WTC11 (cell line): Measurements from ENCODE around the gene LRMDA. TPM values are rescaled to one million over a fixed set of nuclear protein-coding genes. Genes with fewer than 3 reads are reported as not detected.

Experiments used
- ATAC-seq: fragments of 200-7000 bp; cut with Tn5 transposase; 2 replicates; pipeline ENCODE4 v1.10.0; 2021; ENCODE audit warnings: mild to moderate bottlenecking, moderate library complexity
- CTCF ChIA-PET: fragments of 300-600 bp; sonication (Branson Sonifier 250); formaldehyde crosslinking; loops from one replicate; lab custom pipeline; 2021; ENCODE audit warnings: antibody characterized with exemption; lab: Charles Lee
- POLR2A ChIA-PET: fragments of 350-600 bp; sonication (Branson Sonifier 250); formaldehyde crosslinking; loops from one replicate; lab custom pipeline; 2021; ENCODE audit warnings: antibody characterized with exemption; lab: Charles Lee
- DNase-seq: peaks from one replicate; pipeline ENCODE4 v3.0.0; 2021; ENCODE audit warnings: low spot score
- H3K27ac Mint-ChIP-seq: 2 replicates; pipeline ENCODE4 v1.8.0; 2021; ENCODE audit warnings: mixed read lengths
- H3K27me3 Mint-ChIP-seq: 2 replicates; pipeline ENCODE4 v1.8.0; 2021; ENCODE audit warnings: low read depth, mild to moderate bottlenecking, moderate library complexity, mixed read lengths
- H3K36me3 Mint-ChIP-seq: 2 replicates; pipeline ENCODE4 v1.8.0; 2021; ENCODE audit warnings: mixed read lengths
- H3K4me1 Mint-ChIP-seq: 2 replicates; pipeline ENCODE4 v1.8.0; 2022; ENCODE audit warnings: mixed read lengths
- H3K4me3 Mint-ChIP-seq: 2 replicates; pipeline ENCODE4 v1.8.0; 2021; ENCODE audit warnings: mild to moderate bottlenecking, moderate library complexity, mixed read lengths
- H3K9me3 Mint-ChIP-seq: 2 replicates; pipeline ENCODE4 v1.8.0; 2021; ENCODE audit warnings: mixed read lengths
- ELF4 ChIP-seq: sonication (generic); formaldehyde crosslinking; IDR thresholded peaks from 2 replicates; pipeline ENCODE4 v1.8.1; 2022; ENCODE audit warnings: low read depth, mild to moderate bottlenecking, moderate library complexity, missing genetic modification reagents
- ETV6 ChIP-seq: sonication (generic); formaldehyde crosslinking; IDR thresholded peaks from 2 replicates; pipeline ENCODE4 v1.8.1; 2022; ENCODE audit warnings: mild to moderate bottlenecking, missing genetic modification reagents
- IRF2 ChIP-seq: sonication (generic); formaldehyde crosslinking; IDR thresholded peaks from 2 replicates; pipeline ENCODE4 v1.8.0; 2022; ENCODE audit warnings: low read depth, missing genetic modification reagents, borderline replicate concordance
- NR1H2 ChIP-seq: sonication (generic); formaldehyde crosslinking; IDR thresholded peaks from 2 replicates; pipeline ENCODE4 v1.9.0; 2021; ENCODE audit warnings: mild to moderate bottlenecking, moderate library complexity, missing genetic modification reagents
- RELA ChIP-seq: sonication (generic); formaldehyde crosslinking; IDR thresholded peaks from 2 replicates; pipeline ENCODE4 v1.8.1; 2022; ENCODE audit warnings: missing genetic modification reagents, mild to moderate bottlenecking, borderline replicate concordance
- TEAD1 ChIP-seq: sonication (generic); formaldehyde crosslinking; IDR thresholded peaks from 2 replicates; pipeline ENCODE4 v1.8.0; 2022; ENCODE audit warnings: mild to moderate bottlenecking, missing genetic modification reagents
- ZNF263 ChIP-seq: sonication (generic); formaldehyde crosslinking; IDR thresholded peaks from 2 replicates; pipeline ENCODE4 v1.8.1; 2022; ENCODE audit warnings: low read depth, mild to moderate bottlenecking, moderate library complexity, missing genetic modification reagents
- ZNF416 ChIP-seq: fragments of 250-450 bp; sonication (Bioruptor Pico); IDR thresholded peaks from 2 replicates; pipeline ENCODE4 v1.9.0; 2021; ENCODE audit warnings: mild to moderate bottlenecking, inconsistent platforms
- total RNA-seq: library from RNA; stranded (reverse); gene quantifications from 3 replicates; pipeline ENCODE4 v1.2.3, GENCODE V29; 2021
- TF ChIP-seq, protein P1 (sequence below): fragments of 250-450 bp; sonication (Bioruptor Pico); IDR thresholded peaks from 2 replicates; pipeline ENCODE4 v2.1.2; 2022; ENCODE audit warnings: mild to moderate bottlenecking, moderate library complexity
- TF ChIP-seq, protein P2 (sequence below): fragments of 250-450 bp; sonication (Bioruptor Pico); IDR thresholded peaks from 2 replicates; pipeline ENCODE4 v1.8.0; 2021; ENCODE audit warnings: mild to moderate bottlenecking
- TF ChIP-seq, protein P3 (sequence below): fragments of 250-450 bp; sonication (Bioruptor Pico); IDR thresholded peaks from 2 replicates; pipeline ENCODE4 v1.9.0; 2021; ENCODE audit warnings: mild to moderate bottlenecking, borderline replicate concordance
- TF ChIP-seq, protein P4 (sequence below): sonication (generic); formaldehyde crosslinking; IDR thresholded peaks from 2 replicates; pipeline ENCODE4 v1.8.1; 2022; ENCODE audit warnings: missing genetic modification reagents, borderline replicate concordance
- TF ChIP-seq, protein P5 (sequence below): sonication (generic); formaldehyde crosslinking; IDR thresholded peaks from 2 replicates; pipeline ENCODE4 v1.8.1; 2022; ENCODE audit warnings: mild to moderate bottlenecking, missing genetic modification reagents, moderate library complexity, borderline replicate concordance
- TF ChIP-seq, protein P6 (sequence below): sonication (generic); formaldehyde crosslinking; IDR thresholded peaks from 2 replicates; pipeline ENCODE4 v1.8.1; 2023; ENCODE audit warnings: mild to moderate bottlenecking, missing genetic modification reagents

Gene LRMDA
- total RNA-seq, 1 experiment from 2014 or later, result 0.92 TPM

DNA sequence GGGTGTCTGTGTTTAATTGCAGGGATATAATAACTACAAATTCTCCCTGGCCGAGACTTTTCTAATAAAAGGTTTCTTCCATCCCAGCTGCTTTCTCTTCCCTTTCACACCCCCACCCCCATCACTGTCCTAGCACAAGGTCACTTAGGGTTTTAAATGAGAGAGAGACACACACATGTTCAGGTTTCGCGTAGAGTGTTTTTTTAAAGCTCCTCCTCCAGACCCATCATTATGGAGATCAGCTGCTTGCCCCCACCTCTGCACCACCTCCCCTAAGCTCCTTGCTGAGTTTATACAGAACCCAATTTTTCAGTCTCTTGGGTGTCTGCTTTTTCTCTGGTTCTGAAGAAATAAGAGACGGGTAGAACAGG, 18.6 kb downstream of the LRMDA start (continued):
- TF ChIP-seq, protein P1, sequence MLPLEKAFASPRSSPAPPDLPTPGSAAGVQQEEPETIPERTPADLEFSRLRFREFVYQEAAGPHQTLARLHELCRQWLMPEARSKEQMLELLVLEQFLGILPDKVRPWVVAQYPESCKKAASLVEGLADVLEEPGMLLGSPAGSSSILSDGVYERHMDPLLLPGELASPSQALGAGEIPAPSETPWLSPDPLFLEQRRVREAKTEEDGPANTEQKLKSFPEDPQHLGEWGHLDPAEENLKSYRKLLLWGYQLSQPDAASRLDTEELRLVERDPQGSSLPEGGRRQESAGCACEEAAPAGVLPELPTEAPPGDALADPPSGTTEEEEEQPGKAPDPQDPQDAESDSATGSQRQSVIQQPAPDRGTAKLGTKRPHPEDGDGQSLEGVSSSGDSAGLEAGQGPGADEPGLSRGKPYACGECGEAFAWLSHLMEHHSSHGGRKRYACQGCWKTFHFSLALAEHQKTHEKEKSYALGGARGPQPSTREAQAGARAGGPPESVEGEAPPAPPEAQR (CRISPR knock-in tag), result no peak
- TF ChIP-seq, protein P2, sequence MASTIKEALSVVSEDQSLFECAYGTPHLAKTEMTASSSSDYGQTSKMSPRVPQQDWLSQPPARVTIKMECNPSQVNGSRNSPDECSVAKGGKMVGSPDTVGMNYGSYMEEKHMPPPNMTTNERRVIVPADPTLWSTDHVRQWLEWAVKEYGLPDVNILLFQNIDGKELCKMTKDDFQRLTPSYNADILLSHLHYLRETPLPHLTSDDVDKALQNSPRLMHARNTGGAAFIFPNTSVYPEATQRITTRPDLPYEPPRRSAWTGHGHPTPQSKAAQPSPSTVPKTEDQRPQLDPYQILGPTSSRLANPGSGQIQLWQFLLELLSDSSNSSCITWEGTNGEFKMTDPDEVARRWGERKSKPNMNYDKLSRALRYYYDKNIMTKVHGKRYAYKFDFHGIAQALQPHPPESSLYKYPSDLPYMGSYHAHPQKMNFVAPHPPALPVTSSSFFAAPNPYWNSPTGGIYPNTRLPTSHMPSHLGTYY (CRISPR knock-in tag), result no peak
- TF ChIP-seq, protein P3, sequence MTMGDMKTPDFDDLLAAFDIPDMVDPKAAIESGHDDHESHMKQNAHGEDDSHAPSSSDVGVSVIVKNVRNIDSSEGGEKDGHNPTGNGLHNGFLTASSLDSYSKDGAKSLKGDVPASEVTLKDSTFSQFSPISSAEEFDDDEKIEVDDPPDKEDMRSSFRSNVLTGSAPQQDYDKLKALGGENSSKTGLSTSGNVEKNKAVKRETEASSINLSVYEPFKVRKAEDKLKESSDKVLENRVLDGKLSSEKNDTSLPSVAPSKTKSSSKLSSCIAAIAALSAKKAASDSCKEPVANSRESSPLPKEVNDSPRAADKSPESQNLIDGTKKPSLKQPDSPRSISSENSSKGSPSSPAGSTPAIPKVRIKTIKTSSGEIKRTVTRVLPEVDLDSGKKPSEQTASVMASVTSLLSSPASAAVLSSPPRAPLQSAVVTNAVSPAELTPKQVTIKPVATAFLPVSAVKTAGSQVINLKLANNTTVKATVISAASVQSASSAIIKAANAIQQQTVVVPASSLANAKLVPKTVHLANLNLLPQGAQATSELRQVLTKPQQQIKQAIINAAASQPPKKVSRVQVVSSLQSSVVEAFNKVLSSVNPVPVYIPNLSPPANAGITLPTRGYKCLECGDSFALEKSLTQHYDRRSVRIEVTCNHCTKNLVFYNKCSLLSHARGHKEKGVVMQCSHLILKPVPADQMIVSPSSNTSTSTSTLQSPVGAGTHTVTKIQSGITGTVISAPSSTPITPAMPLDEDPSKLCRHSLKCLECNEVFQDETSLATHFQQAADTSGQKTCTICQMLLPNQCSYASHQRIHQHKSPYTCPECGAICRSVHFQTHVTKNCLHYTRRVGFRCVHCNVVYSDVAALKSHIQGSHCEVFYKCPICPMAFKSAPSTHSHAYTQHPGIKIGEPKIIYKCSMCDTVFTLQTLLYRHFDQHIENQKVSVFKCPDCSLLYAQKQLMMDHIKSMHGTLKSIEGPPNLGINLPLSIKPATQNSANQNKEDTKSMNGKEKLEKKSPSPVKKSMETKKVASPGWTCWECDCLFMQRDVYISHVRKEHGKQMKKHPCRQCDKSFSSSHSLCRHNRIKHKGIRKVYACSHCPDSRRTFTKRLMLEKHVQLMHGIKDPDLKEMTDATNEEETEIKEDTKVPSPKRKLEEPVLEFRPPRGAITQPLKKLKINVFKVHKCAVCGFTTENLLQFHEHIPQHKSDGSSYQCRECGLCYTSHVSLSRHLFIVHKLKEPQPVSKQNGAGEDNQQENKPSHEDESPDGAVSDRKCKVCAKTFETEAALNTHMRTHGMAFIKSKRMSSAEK (CRISPR knock-in tag), result no peak
- no peak for TF ChIP-seq TEAD1 (CRISPR knock-in tag)

DNA sequence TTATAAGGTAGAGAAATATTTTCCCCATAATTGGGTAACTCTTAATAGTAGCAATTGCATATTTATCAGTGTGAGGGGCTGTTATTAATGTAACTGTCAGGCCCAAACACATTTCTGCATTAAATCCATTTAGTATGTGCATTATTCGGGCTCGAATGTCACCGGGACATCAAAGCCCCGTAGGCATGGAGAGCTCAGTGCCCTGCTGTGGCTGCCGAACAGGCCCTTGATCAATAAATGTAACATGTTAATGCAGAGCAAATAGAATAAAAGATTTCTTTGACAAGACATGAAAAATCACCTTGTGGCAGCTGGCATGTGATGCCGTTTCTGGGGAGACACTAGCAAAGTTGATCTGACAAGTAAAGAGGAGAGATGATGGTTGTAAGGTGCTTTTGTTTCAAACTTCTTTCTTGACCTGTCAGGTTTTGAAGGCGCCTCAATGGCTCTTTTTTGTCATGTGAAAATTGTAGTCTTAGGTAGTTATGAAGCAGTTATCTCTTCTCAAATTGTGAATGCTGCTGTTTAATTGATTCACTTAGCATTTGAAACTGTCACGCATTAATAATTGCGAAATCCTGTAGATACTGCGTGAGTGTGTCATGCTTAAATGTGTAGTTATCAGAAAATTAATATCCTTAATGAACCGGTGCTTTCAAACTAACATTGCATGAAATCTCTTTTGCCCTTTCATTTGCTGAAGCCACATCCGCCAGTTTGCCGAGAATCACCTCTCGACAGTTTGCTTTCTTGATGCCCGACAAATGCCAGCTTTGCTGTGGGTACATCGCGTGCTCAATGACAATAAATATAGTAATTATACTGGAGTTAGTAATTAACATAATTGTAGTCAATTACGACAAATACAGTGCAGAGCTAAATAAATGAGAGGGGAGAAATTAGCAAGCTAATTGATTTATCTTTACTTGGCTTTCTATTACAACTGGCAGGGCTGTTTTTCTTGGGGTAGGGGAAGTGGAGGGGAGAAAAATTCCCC, 19.5 kb downstream of the LRMDA start:
- Mint-ChIP-seq H3K36me3 (peaks cover 10% of the 10 kb centered on the region; the same call in 1 of the 2 replicates), H3K4me3 (peak overlapping the region; percentile 33), H3K9me3 (peaks cover 11% of the 10 kb centered on the region), H3K27ac (no peak overlapping the region), H3K4me1 (peaks cover 47% of the 10 kb centered on the region), H3K27me3 (peaks cover 71% of the 10 kb centered on the region)
- POLR2A ChIA-PET, result interaction anchor here (0.6 kb wide), 1 partner anchor 56 kb away, joined by 4 read pairs; no protein-coding TSS in a partner anchor
- no peak for TF ChIP-seq ZNF416 (CRISPR knock-in tag)
- TF ChIP-seq RELA, result no peak
- no peak for TF ChIP-seq NR1H2
- peak; percentile 54; the same call in 1 of the 2 replicates for ATAC-seq
- CTCF ChIA-PET, result interaction anchor here (0.9 to 1.1 kb wide), 3 partner anchors 42 to 56 kb away, joined by 3 to 5 read pairs (median 3); no protein-coding TSS in a partner anchor
- DNase-seq, result no peak

DNA sequence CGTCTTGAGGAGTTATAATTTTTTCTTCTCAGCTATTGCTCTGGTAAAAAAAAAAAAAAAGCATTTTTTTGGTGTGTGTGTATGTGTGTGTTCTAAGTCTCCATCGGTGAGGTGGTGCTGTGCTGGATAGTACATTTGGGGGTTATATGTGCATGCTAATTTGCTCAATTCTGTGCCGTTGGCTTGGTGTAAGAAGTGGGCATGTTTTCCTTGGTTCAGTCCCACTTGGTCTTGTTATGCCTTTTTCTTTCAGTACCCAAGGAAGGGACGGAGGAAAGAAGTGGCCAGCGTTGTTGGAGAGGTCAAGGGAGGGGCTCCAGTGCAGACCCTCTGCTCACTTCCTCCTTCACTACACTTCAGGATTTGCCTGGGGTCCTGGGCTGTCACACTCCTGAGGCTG, 20.4 kb downstream of the LRMDA start:
- DNase-seq (no peak), ATAC-seq (peak; percentile 27; the same call in 1 of the 2 replicates)
- POLR2A ChIA-PET, result interaction anchor here (0.6 kb wide), 1 partner anchor 55 kb away, joined by 4 read pairs; no protein-coding TSS in a partner anchor
- Mint-ChIP-seq H3K4me3 (peak overlapping the region; percentile 11; the same call in 1 of the 2 replicates), H3K36me3 (peaks cover 1% of the 10 kb centered on the region; the same call in 1 of the 2 replicates), H3K4me1 (peaks cover 48% of the 10 kb centered on the region), H3K27ac (no peak overlapping the region), H3K27me3 (peaks cover 66% of the 10 kb centered on the region), H3K9me3 (peaks cover 2% of the 10 kb centered on the region)
- CTCF ChIA-PET, result no interaction called here
- TF ChIP-seq ELF4 (no peak), IRF2 (no peak), ZNF263 (no peak), ETV6 (no peak)
- TF ChIP-seq, protein P4, sequence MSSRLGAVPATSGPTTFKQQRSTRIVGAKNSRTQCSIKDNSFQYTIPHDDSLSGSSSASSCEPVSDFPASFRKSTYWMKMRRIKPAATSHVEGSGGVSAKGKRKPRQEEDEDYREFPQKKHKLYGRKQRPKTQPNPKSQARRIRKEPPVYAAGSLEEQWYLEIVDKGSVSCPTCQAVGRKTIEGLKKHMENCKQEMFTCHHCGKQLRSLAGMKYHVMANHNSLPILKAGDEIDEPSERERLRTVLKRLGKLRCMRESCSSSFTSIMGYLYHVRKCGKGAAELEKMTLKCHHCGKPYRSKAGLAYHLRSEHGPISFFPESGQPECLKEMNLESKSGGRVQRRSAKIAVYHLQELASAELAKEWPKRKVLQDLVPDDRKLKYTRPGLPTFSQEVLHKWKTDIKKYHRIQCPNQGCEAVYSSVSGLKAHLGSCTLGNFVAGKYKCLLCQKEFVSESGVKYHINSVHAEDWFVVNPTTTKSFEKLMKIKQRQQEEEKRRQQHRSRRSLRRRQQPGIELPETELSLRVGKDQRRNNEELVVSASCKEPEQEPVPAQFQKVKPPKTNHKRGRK (CRISPR knock-in tag), result no peak
- TF ChIP-seq, protein P5, sequence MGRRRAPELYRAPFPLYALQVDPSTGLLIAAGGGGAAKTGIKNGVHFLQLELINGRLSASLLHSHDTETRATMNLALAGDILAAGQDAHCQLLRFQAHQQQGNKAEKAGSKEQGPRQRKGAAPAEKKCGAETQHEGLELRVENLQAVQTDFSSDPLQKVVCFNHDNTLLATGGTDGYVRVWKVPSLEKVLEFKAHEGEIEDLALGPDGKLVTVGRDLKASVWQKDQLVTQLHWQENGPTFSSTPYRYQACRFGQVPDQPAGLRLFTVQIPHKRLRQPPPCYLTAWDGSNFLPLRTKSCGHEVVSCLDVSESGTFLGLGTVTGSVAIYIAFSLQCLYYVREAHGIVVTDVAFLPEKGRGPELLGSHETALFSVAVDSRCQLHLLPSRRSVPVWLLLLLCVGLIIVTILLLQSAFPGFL (CRISPR knock-in tag), result no peak
- TF ChIP-seq, protein P6, sequence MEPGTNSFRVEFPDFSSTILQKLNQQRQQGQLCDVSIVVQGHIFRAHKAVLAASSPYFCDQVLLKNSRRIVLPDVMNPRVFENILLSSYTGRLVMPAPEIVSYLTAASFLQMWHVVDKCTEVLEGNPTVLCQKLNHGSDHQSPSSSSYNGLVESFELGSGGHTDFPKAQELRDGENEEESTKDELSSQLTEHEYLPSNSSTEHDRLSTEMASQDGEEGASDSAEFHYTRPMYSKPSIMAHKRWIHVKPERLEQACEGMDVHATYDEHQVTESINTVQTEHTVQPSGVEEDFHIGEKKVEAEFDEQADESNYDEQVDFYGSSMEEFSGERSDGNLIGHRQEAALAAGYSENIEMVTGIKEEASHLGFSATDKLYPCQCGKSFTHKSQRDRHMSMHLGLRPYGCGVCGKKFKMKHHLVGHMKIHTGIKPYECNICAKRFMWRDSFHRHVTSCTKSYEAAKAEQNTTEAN, result no peak
- TF ChIP-seq, protein P1 (CRISPR knock-in tag), result no peak
- TF ChIP-seq, protein P2 (CRISPR knock-in tag), result no peak
